K562 treated with DMSO at 1 percent for 48 hours (cell line): ENCODE results near the gene PCP4. TPM values are rescaled to one million over a fixed set of nuclear protein-coding genes. Genes with fewer than 3 reads are reported as not detected.

Experiments
- total RNA-seq: library from RNA; unstranded; fragments of 300-600 nt; gene quantifications from 2 replicates; pipeline ENCODE4 v1.2.3, GENCODE V29; 2022; ENCODE audit warnings: low replicate concordance; ENCODE audit errors: extremely low read depth

The PCP4 gene
- total RNA-seq = not detected in 2 replicates

DNA sequence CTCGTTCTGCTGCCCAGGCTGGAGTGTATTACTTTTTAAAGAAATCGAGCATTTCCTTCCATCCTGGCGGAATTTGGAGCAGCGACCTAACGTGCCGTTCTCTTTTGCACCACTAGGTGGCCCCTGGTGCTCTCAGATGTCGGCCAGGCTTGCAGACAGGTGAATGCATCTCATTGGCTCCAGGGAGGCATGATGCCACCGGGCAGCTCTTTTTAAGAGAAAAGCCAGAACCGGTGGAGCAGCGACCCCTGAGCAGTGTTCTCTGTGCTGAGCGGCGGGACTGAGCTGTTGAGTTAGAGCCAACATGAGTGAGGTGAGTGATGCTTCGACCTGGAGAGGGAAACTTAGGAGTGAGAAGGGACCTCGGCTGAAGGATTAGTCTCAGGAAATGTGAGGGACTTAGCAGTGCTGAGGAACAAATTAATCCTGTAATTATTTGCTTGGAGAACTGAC lies at the start of gene PCP4:
PCP4 (plus strand) TSS at position 241 of the 453 bp plus-strand sequence; CDS start at position 305, 64 bp downstream.

Other genes starting within 250 kb of the PCP4 start
- gene IGSF5, start 122.3 kb upstream of the PCP4 start, total RNA-seq = not detected in 2 replicates